Amniotic epithelial cell (primary cell): ENCODE data around the gene ALPK3.

ENCODE experiments used
- DNase-seq: peaks from one replicate; pipeline ENCODE4 v3.0.0-alpha.2; 2010; ENCODE audit warnings: low read depth

Gene ALPK3

GRCh38 chr15:84922530-84922929 lies 105.4 kb downstream of the ALPK3 start:
- no peak for DNase-seq
